HCT116 (cell line): ENCODE measurements around the gene CAMK2G. TPM values are rescaled to one million over a fixed set of nuclear protein-coding genes. Genes with fewer than 3 reads are reported as not detected.

Experiments used
- ATAC-seq: fragments of 200-7000 bp; cut with Tn5 transposase; 2 replicates; pipeline ENCODE4 v1.9.1; 2020; ENCODE audit warnings: mild to moderate bottlenecking, moderate library complexity
- BruUV-seq: library from RNA; stranded (reverse); fragments of 400-500 nt; replicated peaks from 2 replicates; lab custom pipeline; 2021; lab: Mats Ljungman, UMichigan
- CTCF ChIA-PET: fragments of 300-600 bp; sonication (Branson Sonifier 250); formaldehyde crosslinking; loops from one replicate; lab custom pipeline; 2021; ENCODE audit warnings: antibody characterized with exemption; lab: Charles Lee
- POLR2A ChIA-PET: fragments of 300-600, 350-600 bp; sonication (Branson Sonifier 250); formaldehyde crosslinking; loops from one replicate; lab custom pipeline; 2021; ENCODE audit warnings: antibody characterized with exemption; lab: Charles Lee
- RAD21 ChIA-PET, 2 experiments: fragments of 300-600 bp; sonication (Branson Sonifier 250); formaldehyde crosslinking; loops; one replicate each; lab custom pipeline; 2023; ENCODE audit warnings: low total read pairs in 2 of 2; ENCODE audit not compliant: uncharacterized antibody in 2 of 2, unreplicated experiment in 2 of 2, low non-redundant PET in 1 of 2; lab: Charles Lee
- DNase-seq: peaks from one replicate; pipeline ENCODE4 v3.0.0-alpha.2; 2010; ENCODE audit warnings: low read depth, low spot score
- H2AFZ ChIP-seq: fragments of 200-600 bp; shearing (Covaris generic), sonication (generic); 2 replicates; pipeline ENCODE4 v1.6.1; 2017; ENCODE audit warnings: low read depth, mixed run types, mixed read lengths, antibody characterized with exemption, low read length; ENCODE audit not compliant: poor library complexity, severe bottlenecking
- H3K27ac ChIP-seq: 2 replicates; pipeline ENCODE4 v1.5.1; 2012; ENCODE audit warnings: low read depth, low read length
- H3K27me3 ChIP-seq: fragments of 200-600 bp; sonication (generic); 2 replicates; pipeline ENCODE4 v1.6.1; 2016; ENCODE audit warnings: mixed run types, low read length, mixed read lengths; ENCODE audit not compliant: insufficient read depth
- H3K36me3 ChIP-seq, 2 experiments: fragments of 200-500 bp in 1 of 2; fragments of 200-600 bp in 1 of 2; sonication (Bioruptor generic) in 1 of 2; sonication (generic) in 1 of 2; 2 replicates each; pipeline versions ENCODE4 v1.5.1 to v1.6.1; 2014 to 2016; ENCODE audit warnings: low read length in 2 of 2, inconsistent platforms in 1 of 2, mixed read lengths in 1 of 2, mixed run types in 1 of 2; ENCODE audit not compliant: insufficient read depth in 2 of 2, control insufficient read depth in 1 of 2
- H3K4me1 ChIP-seq, 2 experiments: fragments of 200-600 bp in 1 of 2; sonication (generic) in 1 of 2; 2 replicates each; pipeline versions ENCODE4 v1.5.1 to v1.6.1; 2012 to 2017; ENCODE audit warnings: low read length in 2 of 2, inconsistent platforms in 1 of 2, mild to moderate bottlenecking in 1 of 2, mixed read lengths in 1 of 2, mixed run types in 1 of 2, moderate library complexity in 1 of 2; ENCODE audit not compliant: insufficient read depth in 2 of 2, control insufficient read depth in 1 of 2
- H3K4me2 ChIP-seq: fragments of 200-600 bp; sonication (generic); 2 replicates; pipeline ENCODE4 v1.6.1; 2017; ENCODE audit warnings: mixed run types, low read length, mixed read lengths
- H3K4me3 ChIP-seq, 2 experiments: fragments of 200-600 bp in 1 of 2; sonication (generic) in 1 of 2; replicated peaks in 1 of 2; 2 replicates each; pipeline ENCODE4 v1.5.1; 2011 to 2016; ENCODE audit warnings: low read length in 2 of 2, control low read depth in 1 of 2, low read depth in 1 of 2, mild to moderate bottlenecking in 1 of 2, mixed read lengths in 1 of 2, mixed run types in 1 of 2
- H3K79me2 ChIP-seq: fragments of 200-600 bp; sonication (generic); 2 replicates; pipeline ENCODE4 v1.6.1; 2017; ENCODE audit warnings: mild to moderate bottlenecking, mixed run types, low read length, moderate library complexity, mixed read lengths; ENCODE audit not compliant: insufficient read depth
- H3K9ac ChIP-seq: fragments of 200-600 bp; sonication (generic); 2 replicates; pipeline ENCODE4 v1.6.1; 2016; ENCODE audit warnings: low read length, mixed read lengths
- H3K9me2 ChIP-seq: fragments of 200-600 bp; sonication (generic), shearing (Covaris generic); 2 replicates; pipeline ENCODE4 v1.6.1; 2017; ENCODE audit warnings: mixed run types, mild to moderate bottlenecking, moderate library complexity; ENCODE audit not compliant: insufficient read depth
- H3K9me3 ChIP-seq, 2 experiments: fragments of 200-500 bp in 1 of 2; fragments of 200-600 bp in 1 of 2; sonication (Bioruptor generic) in 1 of 2; sonication (generic) in 1 of 2; 2 replicates each; pipeline ENCODE4 v1.6.1; 2014 to 2017; ENCODE audit warnings: low read length in 2 of 2, mixed read lengths in 2 of 2, inconsistent platforms in 1 of 2, low read depth in 1 of 2, mild to moderate bottlenecking in 1 of 2, mixed run types in 1 of 2, moderate library complexity in 1 of 2; ENCODE audit not compliant: control insufficient read depth in 1 of 2, insufficient read depth in 1 of 2
- H4K20me1 ChIP-seq: fragments of 200-600 bp; sonication (generic), shearing (Covaris generic); 2 replicates; pipeline ENCODE4 v1.6.1; 2017; ENCODE audit warnings: mixed run types, mild to moderate bottlenecking, moderate library complexity; ENCODE audit not compliant: insufficient read depth
- EZH2 ChIP-seq: fragments of 200-600 bp; sonication (generic); IDR thresholded peaks from 2 replicates; pipeline ENCODE4 v1.6.1; 2017; ENCODE audit warnings: antibody characterized with exemption, mixed run types
- EZH2phosphoT487 ChIP-seq: fragments of 200-600 bp; IDR thresholded peaks from 2 replicates; pipeline ENCODE4 v1.6.1; 2018; ENCODE audit warnings: antibody characterized with exemption, borderline replicate concordance
- RAD21 ChIP-seq: IDR thresholded peaks from 2 replicates; pipeline ENCODE4 v1.6.1; 2012; ENCODE audit warnings: low read depth, mild to moderate bottlenecking
- intact Hi-C: fragments of 100-400 bp; cut with micrococcal nuclease; formaldehyde crosslinking; loops from 2 replicates; pipeline ENCODE4 v1.10.0; 2022
- total RNA-seq: library from RNA; stranded (reverse); gene quantifications from one replicate; pipeline ENCODE4 v1.2.1, GENCODE V29; 2021; ENCODE audit not compliant: unreplicated experiment
- TF ChIP-seq, protein P1 (sequence below): IDR thresholded peaks from 2 replicates; pipeline ENCODE4 v1.6.1; 2012
- TF ChIP-seq, protein P2 (sequence below), 3 experiments: fragments of 200-600 bp in 1 of 3; sonication (generic) in 1 of 3; IDR thresholded peaks in 2 of 3; conservative IDR thresholded peaks in 1 of 3; 2 replicates each; pipeline ENCODE4 v1.5.1; 2012 to 2017; ENCODE audit warnings: low read depth in 2 of 3, low read length in 2 of 3, antibody characterized with exemption in 1 of 3, borderline replicate concordance in 1 of 3, control low read depth in 1 of 3, mild to moderate bottlenecking in 1 of 3, mixed read lengths in 1 of 3, mixed run types in 1 of 3, moderate library complexity in 1 of 3; ENCODE audit not compliant: insufficient read depth in 1 of 3
- TF ChIP-seq, protein P3 (sequence below): IDR thresholded peaks from 2 replicates; pipeline ENCODE4 v1.6.1; 2011; ENCODE audit warnings: mild to moderate bottlenecking, low read length, moderate library complexity; ENCODE audit not compliant: insufficient replicate concordance; ENCODE audit errors: extremely low read depth

Gene CAMK2G
- total RNA-seq, 1 experiment from 2014 or later = 28.3 TPM

DNA sequence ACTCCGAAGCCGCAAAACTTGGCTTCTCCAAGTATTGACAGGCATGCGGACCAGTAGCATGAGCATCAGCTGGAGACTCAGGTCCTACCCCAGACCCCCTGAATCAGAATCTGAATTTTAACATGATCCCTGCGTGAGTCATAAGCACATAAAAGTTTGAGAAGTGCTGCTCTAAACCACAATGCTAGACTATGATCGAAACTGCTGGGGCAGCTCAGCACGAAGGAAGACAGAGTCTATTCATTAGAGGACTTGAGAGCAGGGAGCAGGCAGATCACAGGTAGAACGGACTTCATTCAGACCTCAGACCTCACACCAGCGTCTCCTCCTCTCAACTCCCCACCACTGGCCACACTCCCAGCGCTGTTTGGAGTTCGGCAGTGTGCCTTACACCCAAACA is 16.9 kb downstream of the CAMK2G start:
- no peaks in the 10 kb centered on the region for H3K27me3 ChIP-seq
- peak; percentile 50 for ATAC-seq
- H3K27ac ChIP-seq = no peak overlapping the region
- peaks cover 0 to 7% of the 10 kb centered on the region in 2 experiments; a peak in 1 of 4 replicates for H3K4me1 ChIP-seq
- no peak overlapping the region for H3K9ac ChIP-seq
- no peak overlapping the region for H2AFZ ChIP-seq
- intact Hi-C loops = no loop called here
- no peaks in the 10 kb centered on the region for H3K9me3 ChIP-seq
- BruUV-seq = no TSS peak
- ChIA-PET POLR2A (no interaction called here), CTCF (no interaction called here), RAD21 (no interaction called here)
- H3K36me3 ChIP-seq = peaks cover 12 to 37% of the 10 kb centered on the region in 2 experiments; a peak in 3 of 4 replicates
- H3K4me3 ChIP-seq = no peak overlapping the region
- H3K9me2 ChIP-seq = no peaks in the 10 kb centered on the region
- DNase-seq = no peak
- H3K79me2 ChIP-seq = no peaks in the 10 kb centered on the region
- TF ChIP-seq, protein P1, sequence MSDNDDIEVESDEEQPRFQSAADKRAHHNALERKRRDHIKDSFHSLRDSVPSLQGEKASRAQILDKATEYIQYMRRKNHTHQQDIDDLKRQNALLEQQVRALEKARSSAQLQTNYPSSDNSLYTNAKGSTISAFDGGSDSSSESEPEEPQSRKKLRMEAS = no peak
- TF ChIP-seq, protein P2, sequence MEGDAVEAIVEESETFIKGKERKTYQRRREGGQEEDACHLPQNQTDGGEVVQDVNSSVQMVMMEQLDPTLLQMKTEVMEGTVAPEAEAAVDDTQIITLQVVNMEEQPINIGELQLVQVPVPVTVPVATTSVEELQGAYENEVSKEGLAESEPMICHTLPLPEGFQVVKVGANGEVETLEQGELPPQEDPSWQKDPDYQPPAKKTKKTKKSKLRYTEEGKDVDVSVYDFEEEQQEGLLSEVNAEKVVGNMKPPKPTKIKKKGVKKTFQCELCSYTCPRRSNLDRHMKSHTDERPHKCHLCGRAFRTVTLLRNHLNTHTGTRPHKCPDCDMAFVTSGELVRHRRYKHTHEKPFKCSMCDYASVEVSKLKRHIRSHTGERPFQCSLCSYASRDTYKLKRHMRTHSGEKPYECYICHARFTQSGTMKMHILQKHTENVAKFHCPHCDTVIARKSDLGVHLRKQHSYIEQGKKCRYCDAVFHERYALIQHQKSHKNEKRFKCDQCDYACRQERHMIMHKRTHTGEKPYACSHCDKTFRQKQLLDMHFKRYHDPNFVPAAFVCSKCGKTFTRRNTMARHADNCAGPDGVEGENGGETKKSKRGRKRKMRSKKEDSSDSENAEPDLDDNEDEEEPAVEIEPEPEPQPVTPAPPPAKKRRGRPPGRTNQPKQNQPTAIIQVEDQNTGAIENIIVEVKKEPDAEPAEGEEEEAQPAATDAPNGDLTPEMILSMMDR (IDR thresholded peaks at IDR 0.05 in 2 of 3, conservative IDR thresholded peaks at IDR 0.05 in 1 of 3; ENCODE audit: borderline replicate concordance in 1 of 3, insufficient read depth in 1 of 3, low read depth in 2 of 3, low read length in 2 of 3) = no peak
- H3K4me2 ChIP-seq = no peak overlapping the region
- H4K20me1 ChIP-seq = no peaks in the 10 kb centered on the region

DNA sequence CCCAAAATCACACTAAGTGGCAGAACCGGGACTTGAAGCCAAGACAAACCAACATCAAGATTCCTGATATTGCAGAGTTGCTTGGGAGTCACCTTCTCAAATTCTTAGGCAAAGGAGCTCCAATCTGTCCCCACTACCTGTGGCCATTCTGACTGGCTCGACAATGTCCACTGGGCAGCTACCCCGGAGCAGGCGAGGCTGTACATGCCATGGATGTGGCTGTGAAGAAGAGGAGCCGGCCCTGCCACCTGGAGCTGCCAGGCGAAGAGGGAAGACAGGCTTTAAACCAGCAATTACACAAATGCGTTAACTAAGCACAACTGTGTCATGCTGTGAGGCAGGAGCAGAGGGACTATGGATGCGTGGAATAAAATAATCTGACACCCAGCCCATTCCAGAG is 18.1 kb downstream of the CAMK2G start:
- BruUV-seq = no TSS peak
- H2AFZ ChIP-seq = no peak overlapping the region
- TF ChIP-seq RAD21 (no peak), EZH2 (no peak), EZH2phosphoT487 (no peak)
- TF ChIP-seq, protein P3, sequence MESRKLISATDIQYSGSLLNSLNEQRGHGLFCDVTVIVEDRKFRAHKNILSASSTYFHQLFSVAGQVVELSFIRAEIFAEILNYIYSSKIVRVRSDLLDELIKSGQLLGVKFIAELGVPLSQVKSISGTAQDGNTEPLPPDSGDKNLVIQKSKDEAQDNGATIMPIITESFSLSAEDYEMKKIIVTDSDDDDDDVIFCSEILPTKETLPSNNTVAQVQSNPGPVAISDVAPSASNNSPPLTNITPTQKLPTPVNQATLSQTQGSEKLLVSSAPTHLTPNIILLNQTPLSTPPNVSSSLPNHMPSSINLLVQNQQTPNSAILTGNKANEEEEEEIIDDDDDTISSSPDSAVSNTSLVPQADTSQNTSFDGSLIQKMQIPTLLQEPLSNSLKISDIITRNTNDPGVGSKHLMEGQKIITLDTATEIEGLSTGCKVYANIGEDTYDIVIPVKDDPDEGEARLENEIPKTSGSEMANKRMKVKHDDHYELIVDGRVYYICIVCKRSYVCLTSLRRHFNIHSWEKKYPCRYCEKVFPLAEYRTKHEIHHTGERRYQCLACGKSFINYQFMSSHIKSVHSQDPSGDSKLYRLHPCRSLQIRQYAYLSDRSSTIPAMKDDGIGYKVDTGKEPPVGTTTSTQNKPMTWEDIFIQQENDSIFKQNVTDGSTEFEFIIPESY = no peak
- TF ChIP-seq, all 23 proteins: peak for 0
- ChIA-PET CTCF (interaction anchor here (1.3 kb wide), 1 partner anchor 23 kb away, joined by 3 read pairs; no protein-coding TSS in a partner anchor), POLR2A (no interaction called here), RAD21 (no interaction called here)
- Histone ChIP-seq H3K9ac (no peak overlapping the region), H3K4me1 (peaks cover 0 to 7% of the 10 kb centered on the region in 2 experiments; a peak in 1 of 4 replicates), H3K9me3 (no peaks in the 10 kb centered on the region), H3K27me3 (no peaks in the 10 kb centered on the region), H3K9me2 (no peaks in the 10 kb centered on the region), H3K4me2 (no peak overlapping the region), H4K20me1 (no peaks in the 10 kb centered on the region), H3K79me2 (no peaks in the 10 kb centered on the region), H3K36me3 (peaks cover 11 to 32% of the 10 kb centered on the region in 2 experiments; a peak in 3 of 4 replicates), H3K4me3 (no peak overlapping the region), H3K27ac (no peak overlapping the region)
- DNase-seq (no peak), ATAC-seq (no peak)
- intact Hi-C loops = no loop called here
